SK-N-SH treated with all-trans-retinoic acid at 6 μM for 48 hours (cell line): ENCODE data around the gene DEFB131B.
"Not testable (repeated sequence)": the region's sequence is repeated elsewhere in the genome, so short reads cannot be mapped to it uniquely, and the experiment has no call there.

Experiments used
- OSR1 ChIP-seq: fragments of 250-450 bp; sonication (Bioruptor Pico); IDR thresholded peaks from 2 replicates; pipeline ENCODE4 v1.8.0; 2022; ENCODE audit warnings: moderate library complexity, mild to moderate bottlenecking, inconsistent platforms
- ZNF565 ChIP-seq: fragments of 450-650 bp; formaldehyde crosslinking; conservative IDR thresholded peaks from 2 replicates; pipeline ENCODE4 v1.5.0; 2020; ENCODE audit warnings: low read depth, mild to moderate bottlenecking, moderate library complexity
- ZNF70 ChIP-seq: fragments of 450-650 bp; formaldehyde crosslinking; IDR thresholded peaks from 2 replicates; pipeline ENCODE4 v1.5.0; 2020; ENCODE audit warnings: mild to moderate bottlenecking, moderate library complexity
- TF ChIP-seq, protein P1 (sequence below): fragments of 250-450 bp; sonication (Bioruptor Pico); IDR thresholded peaks from 2 replicates; pipeline ENCODE4 v1.8.0; 2020; ENCODE audit warnings: mild to moderate bottlenecking, moderate library complexity, borderline replicate concordance
- TF ChIP-seq, protein P2 (sequence below): fragments of 250-450 bp; sonication (Bioruptor Pico); IDR thresholded peaks from 2 replicates; pipeline ENCODE4 v1.5.1; 2020; ENCODE audit warnings: low read depth, mild to moderate bottlenecking, moderate library complexity
- TF ChIP-seq, protein P3 (sequence below): fragments of 250-450 bp; sonication (Bioruptor Pico); IDR thresholded peaks from 2 replicates; pipeline ENCODE4 v1.5.0; 2020; ENCODE audit warnings: mild to moderate bottlenecking, moderate library complexity
- TF ChIP-seq, protein P4 (sequence below): fragments of 250-450 bp; sonication (Bioruptor Pico); IDR thresholded peaks from 2 replicates; pipeline ENCODE4 v1.5.1; 2021; ENCODE audit warnings: mild to moderate bottlenecking, moderate library complexity

DNA sequence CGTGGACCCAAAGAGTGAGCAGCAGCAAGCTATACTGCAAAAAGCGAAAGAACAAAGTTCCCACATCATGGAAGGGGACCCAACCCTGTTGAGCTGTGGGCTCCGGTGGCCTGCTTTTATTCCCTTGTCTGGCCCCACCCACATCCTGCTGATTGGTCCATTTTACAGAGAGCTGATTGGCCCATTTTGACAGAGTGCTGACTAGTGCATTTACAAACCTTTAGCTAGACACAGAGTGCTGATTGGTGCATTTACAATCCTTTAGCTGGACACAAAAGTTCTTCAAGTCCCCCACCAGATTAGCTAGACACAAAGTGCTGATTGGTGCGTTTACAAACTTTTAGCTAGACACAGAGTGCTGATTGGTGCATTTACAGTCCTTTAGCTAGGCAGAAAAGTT lies 34.9 kb upstream of the DEFB131B start:
- not testable (repeated sequence) for TF ChIP-seq ZNF70, OSR1, ZNF565 (CRISPR knock-in tag)
- TF ChIP-seq, protein P1, sequence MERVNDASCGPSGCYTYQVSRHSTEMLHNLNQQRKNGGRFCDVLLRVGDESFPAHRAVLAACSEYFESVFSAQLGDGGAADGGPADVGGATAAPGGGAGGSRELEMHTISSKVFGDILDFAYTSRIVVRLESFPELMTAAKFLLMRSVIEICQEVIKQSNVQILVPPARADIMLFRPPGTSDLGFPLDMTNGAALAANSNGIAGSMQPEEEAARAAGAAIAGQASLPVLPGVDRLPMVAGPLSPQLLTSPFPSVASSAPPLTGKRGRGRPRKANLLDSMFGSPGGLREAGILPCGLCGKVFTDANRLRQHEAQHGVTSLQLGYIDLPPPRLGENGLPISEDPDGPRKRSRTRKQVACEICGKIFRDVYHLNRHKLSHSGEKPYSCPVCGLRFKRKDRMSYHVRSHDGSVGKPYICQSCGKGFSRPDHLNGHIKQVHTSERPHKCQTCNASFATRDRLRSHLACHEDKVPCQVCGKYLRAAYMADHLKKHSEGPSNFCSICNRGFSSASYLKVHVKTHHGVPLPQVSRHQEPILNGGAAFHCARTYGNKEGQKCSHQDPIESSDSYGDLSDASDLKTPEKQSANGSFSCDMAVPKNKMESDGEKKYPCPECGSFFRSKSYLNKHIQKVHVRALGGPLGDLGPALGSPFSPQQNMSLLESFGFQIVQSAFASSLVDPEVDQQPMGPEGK (CRISPR knock-in tag), result not testable (repeated sequence)
- TF ChIP-seq, protein P2, sequence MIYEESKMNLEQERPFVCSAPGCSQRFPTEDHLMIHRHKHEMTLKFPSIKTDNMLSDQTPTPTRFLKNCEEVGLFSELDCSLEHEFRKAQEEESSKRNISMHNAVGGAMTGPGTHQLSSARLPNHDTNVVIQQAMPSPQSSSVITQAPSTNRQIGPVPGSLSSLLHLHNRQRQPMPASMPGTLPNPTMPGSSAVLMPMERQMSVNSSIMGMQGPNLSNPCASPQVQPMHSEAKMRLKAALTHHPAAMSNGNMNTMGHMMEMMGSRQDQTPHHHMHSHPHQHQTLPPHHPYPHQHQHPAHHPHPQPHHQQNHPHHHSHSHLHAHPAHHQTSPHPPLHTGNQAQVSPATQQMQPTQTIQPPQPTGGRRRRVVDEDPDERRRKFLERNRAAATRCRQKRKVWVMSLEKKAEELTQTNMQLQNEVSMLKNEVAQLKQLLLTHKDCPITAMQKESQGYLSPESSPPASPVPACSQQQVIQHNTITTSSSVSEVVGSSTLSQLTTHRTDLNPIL (CRISPR knock-in tag), result not testable (repeated sequence)
- TF ChIP-seq, protein P3, sequence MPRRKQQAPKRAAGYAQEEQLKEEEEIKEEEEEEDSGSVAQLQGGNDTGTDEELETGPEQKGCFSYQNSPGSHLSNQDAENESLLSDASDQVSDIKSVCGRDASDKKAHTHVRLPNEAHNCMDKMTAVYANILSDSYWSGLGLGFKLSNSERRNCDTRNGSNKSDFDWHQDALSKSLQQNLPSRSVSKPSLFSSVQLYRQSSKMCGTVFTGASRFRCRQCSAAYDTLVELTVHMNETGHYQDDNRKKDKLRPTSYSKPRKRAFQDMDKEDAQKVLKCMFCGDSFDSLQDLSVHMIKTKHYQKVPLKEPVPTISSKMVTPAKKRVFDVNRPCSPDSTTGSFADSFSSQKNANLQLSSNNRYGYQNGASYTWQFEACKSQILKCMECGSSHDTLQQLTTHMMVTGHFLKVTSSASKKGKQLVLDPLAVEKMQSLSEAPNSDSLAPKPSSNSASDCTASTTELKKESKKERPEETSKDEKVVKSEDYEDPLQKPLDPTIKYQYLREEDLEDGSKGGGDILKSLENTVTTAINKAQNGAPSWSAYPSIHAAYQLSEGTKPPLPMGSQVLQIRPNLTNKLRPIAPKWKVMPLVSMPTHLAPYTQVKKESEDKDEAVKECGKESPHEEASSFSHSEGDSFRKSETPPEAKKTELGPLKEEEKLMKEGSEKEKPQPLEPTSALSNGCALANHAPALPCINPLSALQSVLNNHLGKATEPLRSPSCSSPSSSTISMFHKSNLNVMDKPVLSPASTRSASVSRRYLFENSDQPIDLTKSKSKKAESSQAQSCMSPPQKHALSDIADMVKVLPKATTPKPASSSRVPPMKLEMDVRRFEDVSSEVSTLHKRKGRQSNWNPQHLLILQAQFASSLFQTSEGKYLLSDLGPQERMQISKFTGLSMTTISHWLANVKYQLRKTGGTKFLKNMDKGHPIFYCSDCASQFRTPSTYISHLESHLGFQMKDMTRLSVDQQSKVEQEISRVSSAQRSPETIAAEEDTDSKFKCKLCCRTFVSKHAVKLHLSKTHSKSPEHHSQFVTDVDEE (CRISPR knock-in tag), result not testable (repeated sequence)
- TF ChIP-seq, protein P4, sequence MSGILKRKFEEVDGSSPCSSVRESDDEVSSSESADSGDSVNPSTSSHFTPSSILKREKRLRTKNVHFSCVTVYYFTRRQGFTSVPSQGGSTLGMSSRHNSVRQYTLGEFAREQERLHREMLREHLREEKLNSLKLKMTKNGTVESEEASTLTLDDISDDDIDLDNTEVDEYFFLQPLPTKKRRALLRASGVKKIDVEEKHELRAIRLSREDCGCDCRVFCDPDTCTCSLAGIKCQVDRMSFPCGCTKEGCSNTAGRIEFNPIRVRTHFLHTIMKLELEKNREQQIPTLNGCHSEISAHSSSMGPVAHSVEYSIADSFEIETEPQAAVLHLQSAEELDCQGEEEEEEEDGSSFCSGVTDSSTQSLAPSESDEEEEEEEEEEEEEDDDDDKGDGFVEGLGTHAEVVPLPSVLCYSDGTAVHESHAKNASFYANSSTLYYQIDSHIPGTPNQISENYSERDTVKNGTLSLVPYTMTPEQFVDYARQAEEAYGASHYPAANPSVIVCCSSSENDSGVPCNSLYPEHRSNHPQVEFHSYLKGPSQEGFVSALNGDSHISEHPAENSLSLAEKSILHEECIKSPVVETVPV (CRISPR knock-in tag), result not testable (repeated sequence)
